ENCODE measurements around the gene DDX41.
A peak's percentile ranks its signal among the peaks of the same experiment; 100 is the strongest.
"Not testable (repeated sequence)": the region's sequence is repeated elsewhere in the genome, so short reads cannot be mapped to it uniquely, and the experiment has no call there.

The DDX41 gene

DNA sequence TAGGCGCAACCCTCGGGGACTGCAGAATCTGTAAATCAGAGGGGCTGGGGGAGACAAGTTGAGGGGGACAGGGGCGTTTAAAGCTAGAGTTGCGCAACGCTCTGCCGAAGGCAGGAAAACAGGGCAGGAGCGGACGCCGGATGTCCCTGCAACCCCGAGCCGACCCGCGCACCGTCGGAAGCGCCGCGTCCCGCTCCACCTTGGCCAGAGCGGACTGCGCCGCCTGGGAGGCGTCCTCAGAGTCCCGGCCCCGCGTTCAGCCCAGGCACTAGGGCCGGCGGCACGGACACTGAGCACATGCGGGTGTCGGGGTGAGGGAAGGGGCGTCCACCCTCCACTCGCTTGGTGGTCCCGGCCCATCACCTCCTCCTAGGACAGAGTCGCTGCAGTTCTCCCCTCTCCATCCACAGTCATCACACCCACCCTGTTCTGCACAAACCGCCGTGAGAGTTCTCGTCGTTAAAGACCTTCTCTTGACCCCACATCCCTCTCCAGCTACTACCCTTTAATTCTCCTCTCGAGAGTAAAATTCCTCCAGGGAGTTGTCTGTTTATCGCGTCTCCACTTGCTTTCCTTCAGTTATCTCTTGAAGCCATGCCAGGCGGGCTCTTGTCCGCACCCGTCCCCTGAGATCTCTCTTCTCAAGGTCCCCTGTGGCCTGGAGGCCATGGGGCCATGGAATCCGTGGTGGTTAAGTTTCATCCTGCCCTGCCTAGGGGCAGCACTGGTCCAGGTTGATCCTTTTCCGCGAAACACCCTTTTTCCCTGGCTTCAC, 18.6 kb downstream of the DDX41 start:
- DNase-seq (ENCODE audit: low read depth): no peak

DNA sequence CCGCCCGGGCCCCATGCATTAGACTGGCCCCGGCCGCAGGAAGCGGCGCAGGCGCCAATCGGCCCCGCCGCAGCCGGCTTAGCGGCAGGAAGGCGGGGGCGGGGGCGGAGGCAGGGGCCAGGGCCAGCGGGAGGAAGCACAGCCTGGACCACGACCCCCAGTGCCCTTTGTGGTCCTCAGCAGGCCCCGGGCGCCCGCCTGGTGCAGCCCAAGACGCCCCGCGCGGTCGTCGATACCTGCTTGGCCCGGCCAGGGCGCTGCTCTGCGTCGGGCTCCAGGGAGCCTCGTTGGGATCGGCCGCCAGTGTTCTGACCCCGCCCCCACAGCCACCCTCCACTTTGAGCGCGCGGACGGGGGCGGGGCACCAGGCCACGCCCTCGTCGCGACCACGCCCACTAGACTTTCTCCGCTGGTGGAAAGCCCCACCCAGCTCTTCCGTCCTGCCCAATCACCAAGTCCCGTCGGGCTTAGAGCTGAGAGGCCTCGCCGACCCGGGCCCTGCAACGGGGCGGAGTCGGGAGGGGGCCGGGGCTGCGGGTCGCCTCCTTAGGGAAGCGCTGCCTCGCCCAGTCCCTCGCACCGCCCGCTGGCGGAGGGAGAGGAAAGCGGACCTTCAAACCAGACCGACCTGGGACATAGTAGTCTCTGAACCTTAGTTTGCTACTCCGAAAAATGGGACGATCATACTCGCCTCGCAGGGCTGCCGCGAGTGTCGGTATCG, 19.3 kb downstream of the DDX41 start, which contains the start of gene PDLIM7:
Gene PDLIM7, minus strand, starts transcription at position 313 of the 721 bp plus-strand sequence. CDS start 1,092 bp downstream, outside the sequence.
- peak; percentile 90 for DNase-seq (ENCODE audit: low read depth)

DNA sequence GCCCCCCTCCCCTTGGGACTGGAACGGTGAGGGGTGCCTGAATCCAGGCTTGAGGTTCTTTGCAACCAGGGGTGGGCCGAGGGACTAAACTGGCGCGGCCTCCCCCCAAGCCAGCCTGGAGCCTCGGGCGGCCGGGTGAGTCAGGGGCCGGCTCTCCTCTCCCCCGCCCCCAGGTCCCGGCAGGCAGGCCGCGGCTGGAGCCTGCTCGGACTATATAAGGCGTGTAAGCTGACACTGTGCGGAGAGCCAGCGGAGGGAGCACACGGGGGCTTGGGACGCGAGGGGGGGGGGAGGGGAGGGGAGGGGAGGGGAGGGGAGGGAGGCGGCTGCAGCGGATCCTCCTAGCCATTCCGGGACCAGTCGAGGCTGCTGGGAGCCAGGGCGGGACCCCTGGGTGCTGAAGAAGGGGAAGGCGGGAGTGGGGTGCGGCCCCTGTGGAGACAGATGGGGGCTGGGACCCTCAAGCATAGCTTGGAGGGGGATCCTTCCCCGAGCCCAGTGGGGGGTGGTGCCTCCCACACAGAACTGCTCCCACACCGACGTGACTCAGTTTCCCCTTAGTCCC, 20.0 kb downstream of the DDX41 start:
- peak; percentile 87 for DNase-seq (ENCODE audit: low read depth)

DNA sequence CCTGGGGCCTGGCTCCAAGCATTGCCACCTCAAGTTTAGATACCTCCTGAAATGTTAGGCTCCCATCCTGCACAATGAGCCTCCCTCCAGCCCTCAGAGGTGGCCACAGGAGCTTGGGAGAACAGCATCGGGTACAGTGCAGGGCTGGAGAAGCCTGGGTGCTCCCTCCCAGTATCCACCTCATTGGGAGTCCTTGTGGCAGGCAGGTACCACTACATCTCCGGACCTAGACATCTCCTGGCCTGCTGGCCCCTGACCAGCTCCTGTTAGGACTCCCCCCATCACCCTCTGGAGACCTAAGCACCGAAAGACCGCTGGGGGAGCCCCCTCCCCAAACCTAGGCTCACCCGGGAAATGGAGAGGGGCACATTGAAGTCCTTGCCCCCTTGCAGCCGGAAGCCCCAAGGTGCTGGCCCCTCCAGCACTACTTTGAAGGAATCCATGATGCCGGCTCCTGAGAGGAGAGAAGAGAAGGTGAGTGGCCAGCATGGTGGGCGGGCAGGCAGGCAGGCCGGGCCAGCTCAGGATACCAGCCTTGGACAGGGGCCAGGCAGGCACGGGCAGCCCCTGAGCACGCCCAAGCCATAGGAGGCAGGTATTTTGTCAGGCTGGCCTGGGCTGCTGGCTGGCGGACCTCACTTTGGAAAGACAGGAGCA, 20.6 kb downstream of the DDX41 start:
- no peak for DNase-seq (ENCODE audit: low read depth)

DNA sequence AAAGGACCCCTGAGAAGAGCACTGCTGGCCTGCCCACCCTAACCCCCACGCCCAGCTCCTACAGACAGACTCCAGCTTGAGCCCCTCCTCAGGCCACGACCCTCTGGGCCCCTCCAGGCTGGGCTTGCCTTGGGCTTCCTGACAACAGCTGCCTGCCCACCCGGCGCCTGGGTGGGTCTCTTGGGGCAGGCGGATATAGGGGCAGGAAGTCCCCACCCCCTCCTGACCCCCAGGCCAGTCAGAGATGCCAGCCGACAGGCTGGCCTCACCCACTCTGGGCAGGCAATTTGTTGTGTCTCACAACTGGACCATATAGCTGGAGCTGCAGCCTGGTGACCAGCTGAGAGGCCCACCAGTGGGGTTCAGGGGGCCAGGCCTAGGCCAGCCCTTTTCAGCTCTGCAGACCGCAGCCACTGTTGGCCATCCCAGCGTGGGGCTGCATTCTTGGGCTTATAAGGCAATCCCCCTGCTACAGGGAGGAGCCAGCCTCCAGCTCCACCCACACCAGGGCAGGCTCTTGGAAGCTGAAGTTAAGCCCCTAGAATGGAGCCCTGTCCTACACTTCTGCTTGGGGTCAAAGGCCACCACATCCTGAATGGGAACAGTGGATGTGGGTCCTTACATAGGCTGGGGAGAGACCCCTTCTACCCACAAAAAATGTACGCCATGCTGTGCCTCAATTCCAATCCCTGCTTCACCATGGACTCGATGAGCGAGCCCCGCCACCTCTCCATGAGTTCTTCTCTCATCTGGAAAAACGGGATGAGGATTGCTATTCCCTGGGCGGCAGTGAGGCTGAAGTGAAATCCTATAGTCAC, 21.3 kb downstream of the DDX41 start:
- peak; percentile 77 for DNase-seq (ENCODE audit: low read depth)

DNA sequence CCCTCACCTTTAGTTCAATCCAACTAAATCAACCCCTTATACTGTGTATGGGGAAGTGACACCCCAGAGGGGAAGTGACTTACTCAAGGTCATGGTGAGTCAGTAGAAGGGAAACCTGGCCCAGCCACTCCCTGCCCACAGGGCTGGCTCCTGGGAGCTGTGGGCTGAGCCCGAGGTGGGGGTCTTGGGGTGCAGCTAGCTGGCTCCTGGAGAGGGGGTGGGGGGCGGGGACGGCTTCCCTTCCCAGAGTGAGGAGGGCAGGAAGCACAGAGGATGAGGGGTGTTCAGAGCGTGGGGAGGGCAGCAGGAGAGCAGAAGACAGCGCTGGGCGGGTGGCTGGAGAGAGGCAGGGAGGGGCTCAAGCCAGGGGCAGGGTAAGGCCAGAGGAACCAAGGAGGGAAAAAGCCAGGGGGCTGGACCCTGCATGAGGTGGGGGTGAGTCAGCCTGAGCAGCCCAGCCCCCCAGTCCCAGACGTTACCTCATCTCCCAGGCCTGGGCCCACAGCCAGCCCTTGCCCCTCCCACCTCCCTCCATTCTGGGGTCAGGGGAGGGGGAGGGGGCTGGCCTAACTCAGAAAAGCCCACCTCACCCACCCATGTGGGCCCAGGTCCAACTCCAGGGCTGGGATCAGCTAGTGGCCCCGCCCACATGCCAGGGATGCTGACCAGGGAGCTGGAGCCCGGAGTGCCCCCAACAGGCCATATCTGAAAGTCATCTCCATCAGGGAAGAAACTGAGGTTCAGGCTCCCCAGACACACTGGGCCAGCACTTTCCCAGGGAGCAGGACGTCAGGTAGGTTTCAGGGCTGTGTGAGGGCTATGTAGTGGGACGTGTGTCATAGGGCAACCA, 22.2 kb downstream of the DDX41 start:
- DNase-seq (ENCODE audit: low read depth): peak; percentile 70

DNA sequence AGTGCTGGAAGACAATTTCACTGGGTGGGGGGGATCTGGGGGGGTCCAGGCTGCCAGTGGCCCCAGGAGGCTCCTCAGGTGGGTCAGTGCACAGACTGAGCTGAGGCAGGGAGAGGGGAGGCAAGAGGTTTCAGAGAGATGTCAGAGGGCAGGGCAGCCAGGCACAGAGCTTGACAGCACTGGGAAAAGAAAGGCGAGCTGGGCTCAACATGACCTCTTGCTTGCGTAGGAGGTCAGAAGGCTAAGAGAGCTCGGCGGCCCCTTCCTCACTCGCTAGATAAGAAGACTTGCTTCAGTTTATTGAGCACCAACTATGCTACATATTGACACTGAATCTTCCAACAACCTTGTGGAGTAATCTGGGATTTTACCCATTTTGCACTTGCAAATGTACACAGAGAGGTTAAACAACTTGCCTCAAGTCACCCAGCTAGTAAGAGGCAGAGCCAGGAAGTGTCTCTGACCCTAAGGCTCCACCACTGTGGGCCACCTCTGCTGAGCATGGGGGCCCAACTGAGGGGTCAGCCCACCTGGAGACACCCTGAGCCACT, 22.9 kb downstream of the DDX41 start:
- DNase-seq (ENCODE audit: low read depth): no peak

DNA sequence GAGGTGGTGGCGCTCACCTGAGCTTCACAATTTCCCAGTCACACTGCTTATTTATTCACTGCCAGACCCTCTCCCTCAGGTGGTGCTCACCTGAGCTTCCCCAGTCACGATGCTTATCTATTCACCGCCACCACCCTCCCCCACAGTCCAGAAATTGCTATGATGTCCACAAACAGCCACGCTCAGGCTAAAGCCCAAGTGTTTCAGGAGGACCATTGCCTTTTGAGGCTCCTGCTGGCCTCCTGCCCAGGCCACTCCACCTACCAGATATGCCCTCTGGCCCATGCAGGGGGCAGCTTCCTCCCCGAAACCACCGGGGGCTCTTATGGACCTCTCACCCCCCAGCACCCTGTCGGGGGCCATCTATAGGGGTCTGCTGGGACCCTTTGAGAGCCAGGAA, 23.9 kb downstream of the DDX41 start:
- DNase-seq (ENCODE audit: low read depth): no peak

DNA sequence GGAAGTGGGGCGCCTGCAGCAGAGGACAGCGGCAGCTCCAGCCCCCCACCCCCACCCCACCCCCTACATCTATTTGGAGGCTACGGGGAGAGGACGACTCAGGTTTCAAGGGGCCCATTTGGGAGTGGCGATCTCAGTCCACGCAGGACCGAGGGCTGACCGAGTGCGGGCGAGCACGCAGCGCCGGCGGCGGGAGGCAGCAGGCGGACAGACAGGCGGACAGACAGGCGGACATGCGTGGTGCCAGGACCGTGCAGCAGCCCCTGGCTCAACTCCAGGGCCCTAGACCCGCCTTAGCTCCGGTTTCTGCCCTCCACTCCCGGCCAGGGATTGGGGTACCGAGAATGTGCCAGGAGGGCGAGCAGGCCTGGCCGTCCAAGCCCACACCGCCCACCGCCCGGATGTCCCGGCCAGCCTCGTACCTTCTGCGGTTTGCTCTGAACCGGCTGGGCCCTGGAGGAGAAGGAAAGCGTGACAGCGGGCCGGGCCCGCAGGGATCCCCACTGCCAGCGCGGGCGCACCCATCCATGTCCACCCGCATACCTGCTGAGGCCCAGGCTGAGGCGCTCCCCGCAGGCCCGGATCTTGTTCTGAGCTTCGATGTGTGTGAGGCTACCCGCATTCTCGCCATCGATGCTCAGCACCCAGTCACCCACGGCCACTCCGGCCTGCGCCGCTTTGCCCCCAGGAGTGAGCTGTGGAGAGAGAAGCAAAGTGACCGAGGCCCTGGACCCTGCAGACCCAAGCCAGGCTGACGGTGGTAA, 24.6 kb downstream of the DDX41 start:
- no peak for DNase-seq (ENCODE audit: low read depth)

DNA sequence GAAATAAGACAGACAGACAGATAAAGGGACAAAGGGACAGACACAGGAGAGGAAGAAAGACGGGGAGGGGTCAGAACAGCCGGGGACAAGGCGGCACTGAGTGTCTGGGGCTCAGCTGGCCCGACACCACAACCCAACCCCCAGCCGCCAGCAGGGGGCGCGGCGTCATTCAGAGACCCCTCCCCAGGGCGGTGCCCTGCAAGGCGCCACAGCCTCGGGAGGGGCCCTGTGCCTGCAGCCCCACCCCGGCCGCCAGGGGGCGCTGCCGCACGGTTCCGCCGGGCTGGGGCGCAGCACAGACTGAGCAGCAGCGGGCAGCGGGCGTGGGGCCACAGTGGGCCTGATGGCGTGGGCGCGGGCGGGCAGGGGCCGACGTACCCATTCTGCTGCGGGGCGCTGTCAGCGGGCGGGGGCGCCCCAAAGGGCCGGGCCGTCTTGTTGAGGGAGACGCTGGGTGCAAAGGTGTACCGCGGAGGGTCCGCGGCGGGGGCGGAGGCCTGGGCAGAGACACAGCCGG, 25.3 kb downstream of the DDX41 start:
- DNase-seq (ENCODE audit: low read depth): no peak

DNA sequence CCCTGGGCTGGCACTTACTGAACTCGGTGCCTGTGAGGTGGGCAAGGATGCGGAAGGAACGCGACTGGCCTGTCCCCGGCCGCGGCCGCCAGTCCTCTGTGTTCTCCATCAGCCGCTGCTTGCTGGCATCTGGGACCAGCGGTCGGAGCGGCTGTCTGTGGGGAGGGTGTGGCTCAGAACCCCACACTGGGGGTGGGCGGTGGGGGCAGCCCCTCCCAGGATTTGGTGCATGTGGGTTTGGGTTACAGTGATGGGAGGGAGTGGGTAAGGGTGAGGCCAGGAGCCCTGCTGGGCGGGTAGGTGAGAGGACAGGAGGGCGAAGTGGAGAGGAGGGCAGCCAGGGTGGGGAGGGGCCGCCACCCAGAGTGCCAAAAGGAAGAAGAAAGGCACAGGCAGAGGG, 25.8 kb downstream of the DDX41 start:
- DNase-seq (ENCODE audit: low read depth): no peak

DNA sequence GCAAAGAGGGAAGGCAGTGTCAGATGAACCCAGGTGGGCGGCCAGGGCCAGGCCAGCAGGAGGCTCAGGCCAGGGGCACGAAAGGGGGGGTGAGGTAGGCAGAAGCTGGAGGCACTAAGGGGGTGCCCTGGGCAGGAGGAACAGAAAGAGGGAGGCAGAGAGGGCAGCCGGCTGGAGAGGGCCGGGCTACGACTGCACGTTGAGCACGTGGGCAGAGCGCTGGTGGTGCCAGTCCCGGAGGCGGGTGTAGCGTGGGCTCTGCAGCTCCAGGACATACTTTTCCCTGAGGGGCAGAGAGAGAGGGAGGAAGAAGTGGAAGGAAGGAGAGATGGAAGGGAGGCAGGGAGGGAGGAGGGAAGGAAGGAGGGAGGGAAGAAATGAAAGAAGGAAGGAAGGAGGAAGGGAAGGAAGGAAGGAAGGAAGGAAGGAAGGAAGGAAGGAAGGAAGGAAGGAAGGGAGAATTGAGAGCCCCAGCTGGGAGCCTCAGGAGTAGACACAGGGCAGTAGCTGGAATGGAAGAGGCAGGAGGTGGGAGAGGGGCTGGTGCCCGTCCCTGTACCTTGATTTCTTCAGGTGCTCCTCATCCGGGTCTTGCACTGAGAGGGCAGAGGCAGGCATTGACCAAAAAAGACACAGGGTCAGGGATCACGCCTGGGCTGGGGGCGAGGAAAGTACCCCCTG, 26.3 kb downstream of the DDX41 start:
- DNase-seq (ENCODE audit: low read depth): no peak

DNA sequence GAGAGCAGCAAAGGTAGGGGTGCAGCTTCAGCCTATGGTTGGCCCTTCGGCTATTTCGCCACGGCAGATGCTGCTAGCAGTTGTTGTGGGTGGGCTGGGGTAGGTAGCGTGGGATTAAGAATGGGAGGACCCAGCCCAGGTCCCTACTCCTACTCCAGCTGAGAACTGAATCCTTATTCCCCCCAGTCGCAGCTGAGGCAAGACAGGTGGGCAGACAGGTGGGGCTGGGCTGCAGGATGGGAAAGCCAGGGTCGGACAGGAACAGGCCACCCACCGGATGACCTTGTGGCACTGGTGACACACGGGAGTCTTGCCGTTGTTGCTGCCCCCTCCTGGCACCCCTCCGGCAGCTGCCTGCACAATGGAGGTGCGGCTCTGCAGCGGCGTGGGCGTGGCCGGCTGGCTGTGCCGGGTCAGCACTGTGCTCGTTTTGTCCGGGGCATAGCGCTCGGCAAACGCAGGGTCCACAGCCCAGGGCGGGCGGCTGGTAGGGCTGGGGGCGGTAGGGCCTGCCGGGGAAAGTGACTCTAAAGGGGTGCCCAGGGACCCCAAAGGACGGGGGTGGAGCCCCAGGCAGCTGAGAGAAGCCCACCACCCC, 27.5 kb downstream of the DDX41 start:
- DNase-seq (ENCODE audit: low read depth): no peak

DNA sequence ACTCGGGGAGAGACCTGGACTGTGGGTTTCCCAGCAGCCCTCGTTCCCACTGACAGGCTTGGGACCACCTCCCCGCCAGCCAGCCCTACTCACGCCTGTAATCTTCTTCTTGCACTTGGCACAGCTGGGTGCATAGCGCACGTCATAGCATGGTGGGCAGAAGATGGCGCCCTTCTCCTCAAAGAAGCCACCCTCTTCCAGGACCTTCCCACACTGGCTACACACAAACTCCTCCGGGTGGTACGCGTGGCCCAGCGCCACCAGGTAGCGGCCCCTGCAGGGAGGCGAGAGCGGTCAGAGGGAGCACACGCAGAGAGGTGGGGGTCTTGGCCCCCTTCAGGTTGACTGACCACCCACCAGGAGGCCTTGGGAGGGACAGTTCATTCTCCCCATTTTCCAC, 28.8 kb downstream of the DDX41 start:
- no peak for DNase-seq (ENCODE audit: low read depth)

DNA sequence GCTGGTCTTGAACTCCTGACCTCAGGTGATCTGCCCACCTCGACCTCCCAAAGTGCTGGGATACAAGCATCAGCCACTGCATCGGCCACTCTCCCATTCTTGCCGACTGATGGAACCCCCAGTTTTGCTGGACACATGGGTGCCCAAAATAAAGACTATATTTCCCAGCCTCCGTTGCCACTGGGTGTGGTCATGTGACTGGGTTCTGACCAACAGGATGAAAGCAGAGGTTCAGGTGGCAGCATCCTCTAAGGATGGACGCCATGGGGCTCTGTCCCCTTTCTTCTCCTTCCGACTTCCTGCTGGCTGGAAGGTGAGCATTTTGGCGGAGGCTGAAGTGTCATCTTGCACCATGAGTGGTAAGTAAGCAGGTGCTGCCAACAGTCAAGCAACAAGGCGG, 29.6 kb downstream of the DDX41 start:
- DNase-seq (ENCODE audit: low read depth): no peak

DNA sequence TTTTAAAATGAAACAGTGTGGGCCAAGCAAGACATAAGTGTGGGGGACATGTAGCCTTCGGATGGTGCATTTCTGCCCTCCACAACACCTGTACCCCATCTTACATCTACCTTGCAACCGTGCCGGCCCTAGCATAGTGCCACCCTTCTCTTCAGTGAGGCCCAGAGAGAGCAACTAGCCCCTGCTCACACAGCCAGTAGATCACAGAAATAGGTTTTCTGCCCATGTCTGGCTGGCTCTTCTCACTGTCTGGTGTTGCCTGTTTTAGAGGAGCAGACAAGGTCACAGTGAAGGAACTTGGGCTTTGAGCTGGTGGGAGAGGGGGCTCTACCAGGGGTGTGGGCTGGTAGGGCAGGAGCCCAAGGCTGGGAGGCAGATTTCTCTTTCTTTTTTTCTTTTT, 30.5 kb downstream of the DDX41 start:
- no peak for DNase-seq (ENCODE audit: low read depth)

DNA sequence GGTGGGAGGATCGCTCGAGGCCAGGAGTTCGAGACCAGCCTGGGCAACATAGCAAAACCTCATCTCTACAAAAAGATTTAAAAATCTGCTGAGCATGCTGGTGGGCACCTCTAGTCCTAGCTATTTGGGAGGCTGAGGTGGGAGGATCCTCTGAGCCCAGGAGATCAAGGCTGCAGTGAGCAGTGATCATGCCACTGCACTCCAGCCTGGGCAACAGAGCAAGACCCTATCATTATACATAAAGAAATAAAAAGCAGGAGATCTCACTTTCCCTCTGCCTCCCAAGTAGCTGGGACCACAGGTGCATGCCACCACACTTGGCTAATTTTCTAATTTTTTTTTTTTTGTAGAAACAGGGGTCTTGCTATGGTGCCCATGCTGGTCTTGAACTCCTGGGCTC, 31.0 kb downstream of the DDX41 start:
- DNase-seq (ENCODE audit: low read depth): not testable (repeated sequence)

DNA sequence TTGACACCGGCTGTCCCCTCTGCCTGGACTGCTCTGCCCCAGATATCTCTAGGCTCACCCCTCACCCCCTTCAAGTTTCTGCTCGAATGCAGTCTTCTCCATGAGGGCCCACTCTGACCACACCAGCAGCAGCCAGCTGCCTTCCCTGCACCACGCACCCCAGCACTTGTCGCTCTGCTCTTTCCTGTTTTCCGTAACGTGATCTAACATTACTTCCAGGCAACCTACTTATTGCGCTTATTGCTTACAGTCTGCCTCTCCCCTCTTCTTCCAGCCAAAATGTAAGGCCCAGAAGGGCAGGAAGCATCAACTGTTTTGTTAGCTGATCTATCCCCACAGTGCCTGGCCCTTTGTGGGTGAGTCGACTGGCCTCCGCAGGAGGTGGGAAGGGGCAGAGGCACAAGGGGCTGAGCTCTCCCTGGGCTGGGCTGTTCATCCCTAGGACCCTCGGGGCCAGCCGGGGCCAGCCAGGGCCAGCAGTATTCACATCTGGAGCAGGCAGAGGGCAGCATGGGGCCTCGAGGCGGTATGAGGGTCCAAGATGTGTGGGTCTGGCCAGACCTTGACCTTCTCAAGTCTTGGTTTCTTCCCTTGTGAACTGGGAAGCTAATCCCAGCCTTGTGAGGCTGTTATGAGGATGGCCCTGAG, 31.7 kb downstream of the DDX41 start:
- DNase-seq (ENCODE audit: low read depth): no peak
